ENCODE results near the gene CABS1. TPM values are rescaled to one million over a fixed set of nuclear protein-coding genes. Genes with fewer than 3 reads are reported as not detected.

CABS1 gene
- total RNA-seq, 1 donor from 2014 or later, result not detected

- no peak for TF ChIP-seq CTCF (conservative IDR thresholded peaks at IDR 0.05)
- Mint-ChIP-seq H3K9me3 (no peaks in the 10 kb centered on the region), H3K27me3 (ENCODE audit: low read depth) (peaks cover 11% of the 10 kb centered on the region), H3K27ac (ENCODE audit: unreplicated experiment) (no peak overlapping the region), H3K4me1 (no peaks in the 10 kb centered on the region), H3K36me3 (ENCODE audit: low read depth) (no peaks in the 10 kb centered on the region), H3K4me3 (no peak overlapping the region)
- DNase-seq (ENCODE audit: low read depth, low spot score), result no peak
Observed at GRCh38 chr4:70326052-70326451, 8.7 kb upstream of the CABS1 start.

- DNase-seq (ENCODE audit: low read depth, low spot score), result no peak
- Mint-ChIP-seq H3K4me3 (no peak overlapping the region), H3K27ac (ENCODE audit: unreplicated experiment) (no peak overlapping the region), H3K36me3 (ENCODE audit: low read depth) (no peaks in the 10 kb centered on the region), H3K4me1 (no peaks in the 10 kb centered on the region), H3K27me3 (ENCODE audit: low read depth) (peaks cover 17% of the 10 kb centered on the region), H3K9me3 (no peaks in the 10 kb centered on the region)
- no peak for TF ChIP-seq CTCF (conservative IDR thresholded peaks at IDR 0.05)
Observed at GRCh38 chr4:70336043-70336442, 1.3 kb downstream of the CABS1 start.

- no peak for TF ChIP-seq CTCF (conservative IDR thresholded peaks at IDR 0.05)
- no peaks in the 10 kb centered on the region for H3K9me3 Mint-ChIP-seq
- H3K4me3 Mint-ChIP-seq, result no peak overlapping the region
- no peaks in the 10 kb centered on the region for H3K36me3 Mint-ChIP-seq (ENCODE audit: low read depth)
- H3K4me1 Mint-ChIP-seq, result no peaks in the 10 kb centered on the region
- no peak for DNase-seq (ENCODE audit: low read depth, low spot score)
- no peak overlapping the region for H3K27ac Mint-ChIP-seq (ENCODE audit: unreplicated experiment)
- H3K27me3 Mint-ChIP-seq (ENCODE audit: low read depth), result peaks cover 17% of the 10 kb centered on the region
Observed at GRCh38 chr4:70337886-70338420, 3.2 kb downstream of the CABS1 start.

- H3K4me1 Mint-ChIP-seq, result no peaks in the 10 kb centered on the region
- peaks cover 8% of the 10 kb centered on the region for H3K27me3 Mint-ChIP-seq (ENCODE audit: low read depth)
- no peaks in the 10 kb centered on the region for H3K36me3 Mint-ChIP-seq (ENCODE audit: low read depth)
- no peak for TF ChIP-seq CTCF (conservative IDR thresholded peaks at IDR 0.05)
- no peak for DNase-seq (ENCODE audit: low read depth, low spot score)
- no peaks in the 10 kb centered on the region for H3K9me3 Mint-ChIP-seq
- no peak overlapping the region for H3K27ac Mint-ChIP-seq (ENCODE audit: unreplicated experiment)
- H3K4me3 Mint-ChIP-seq, result no peak overlapping the region
Observed at GRCh38 chr4:70356185-70356584, 21.4 kb downstream of the CABS1 start.

GRCh38 chr4:70359115-70359661 is 24.4 kb downstream of the CABS1 start:
- Mint-ChIP-seq H3K27ac (ENCODE audit: unreplicated experiment) (no peak overlapping the region), H3K4me1 (no peaks in the 10 kb centered on the region), H3K4me3 (no peak overlapping the region), H3K27me3 (ENCODE audit: low read depth) (no peaks in the 10 kb centered on the region), H3K36me3 (ENCODE audit: low read depth) (no peaks in the 10 kb centered on the region), H3K9me3 (no peaks in the 10 kb centered on the region)
- TF ChIP-seq CTCF (conservative IDR thresholded peaks at IDR 0.05), result no peak
- DNase-seq (ENCODE audit: low read depth, low spot score), result no peak

Data from neural crest cell (in vitro differentiated cells).